Gastroesophageal sphincter (tissue), 3 donors: ENCODE results near the gene CACNA1E.

Source experiments
- CTCF ChIP-seq, 4 experiments: fragments of 200-600 bp in 2 of 4; fragments of 450-650 bp in 2 of 4; sonication (generic) in 1 of 4; IDR thresholded peaks; one replicate each; pipeline ENCODE4 v1.5.1; 2017 to 2019; ENCODE audit warnings: antibody characterized with exemption in 4 of 4, mild to moderate bottlenecking in 2 of 4, moderate library complexity in 2 of 4
- EP300 ChIP-seq: sonication (generic); formaldehyde crosslinking; IDR thresholded peaks from one replicate; pipeline ENCODE4 v1.6.1; 2017; ENCODE audit warnings: antibody characterized with exemption, mild to moderate bottlenecking
- POLR2A ChIP-seq, 2 donors: fragments of 450-650 bp; IDR thresholded peaks; one replicate each; pipeline ENCODE4 v1.6.1; 2017; ENCODE audit warnings: antibody characterized with exemption in 2 of 2, mild to moderate bottlenecking in 2 of 2, moderate library complexity in 1 of 2
- POLR2AphosphoS5 ChIP-seq: sonication (generic); formaldehyde crosslinking; IDR thresholded peaks from one replicate; pipeline ENCODE4 v1.6.1; 2017; ENCODE audit warnings: antibody characterized with exemption

- TF ChIP-seq CTCF (IDR thresholded peaks at IDR 0.05) (no peak), EP300 (no peak), POLR2A (IDR thresholded peaks at IDR 0.05) (no peak), POLR2AphosphoS5 (no peak)
Measured at GRCh38 chr1:181675091-181675917, 192.0 kb downstream of the CACNA1E start.
